22Rv1 (cell line): ENCODE data around the gene C6orf62.

Source experiments
- ZFX ChIP-seq: fragments of 450-650 bp; IDR thresholded peaks from 2 replicates; pipeline ENCODE4 v1.6.1; 2017; ENCODE audit warnings: antibody characterized with exemption, borderline replicate concordance
- TF ChIP-seq, protein P1 (sequence below): fragments of 450-650 bp; IDR thresholded peaks from 2 replicates; pipeline ENCODE4 v1.5.1; 2017; ENCODE audit warnings: mild to moderate bottlenecking

DNA sequence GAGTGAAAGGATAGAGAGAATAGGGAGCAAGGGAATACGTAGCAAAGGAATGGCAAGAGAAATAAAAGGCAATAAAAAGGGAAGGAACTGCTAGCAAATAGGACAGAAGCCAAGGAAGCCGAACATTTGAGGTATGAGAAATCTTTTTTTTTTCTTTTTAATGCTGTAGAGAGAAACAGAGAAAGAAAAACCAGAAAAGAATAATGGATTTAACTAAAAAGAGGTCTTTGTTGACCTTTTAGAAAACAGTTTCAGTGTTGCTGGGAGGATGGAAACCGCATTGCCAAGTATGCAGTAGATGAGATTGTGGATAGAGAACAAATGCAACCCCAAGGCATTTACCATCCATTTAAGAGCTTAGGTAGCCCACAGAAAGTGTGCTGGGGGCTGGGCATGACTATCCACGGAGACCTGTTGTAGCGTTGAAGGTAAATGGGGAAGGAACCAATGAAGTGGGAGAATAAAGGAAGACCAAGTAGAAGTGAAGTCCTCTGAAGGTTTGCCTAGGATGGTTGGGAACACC lies 23.3 kb upstream of the C6orf62 start:
- TF ChIP-seq, protein P1, sequence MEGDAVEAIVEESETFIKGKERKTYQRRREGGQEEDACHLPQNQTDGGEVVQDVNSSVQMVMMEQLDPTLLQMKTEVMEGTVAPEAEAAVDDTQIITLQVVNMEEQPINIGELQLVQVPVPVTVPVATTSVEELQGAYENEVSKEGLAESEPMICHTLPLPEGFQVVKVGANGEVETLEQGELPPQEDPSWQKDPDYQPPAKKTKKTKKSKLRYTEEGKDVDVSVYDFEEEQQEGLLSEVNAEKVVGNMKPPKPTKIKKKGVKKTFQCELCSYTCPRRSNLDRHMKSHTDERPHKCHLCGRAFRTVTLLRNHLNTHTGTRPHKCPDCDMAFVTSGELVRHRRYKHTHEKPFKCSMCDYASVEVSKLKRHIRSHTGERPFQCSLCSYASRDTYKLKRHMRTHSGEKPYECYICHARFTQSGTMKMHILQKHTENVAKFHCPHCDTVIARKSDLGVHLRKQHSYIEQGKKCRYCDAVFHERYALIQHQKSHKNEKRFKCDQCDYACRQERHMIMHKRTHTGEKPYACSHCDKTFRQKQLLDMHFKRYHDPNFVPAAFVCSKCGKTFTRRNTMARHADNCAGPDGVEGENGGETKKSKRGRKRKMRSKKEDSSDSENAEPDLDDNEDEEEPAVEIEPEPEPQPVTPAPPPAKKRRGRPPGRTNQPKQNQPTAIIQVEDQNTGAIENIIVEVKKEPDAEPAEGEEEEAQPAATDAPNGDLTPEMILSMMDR = no peak
- no peak for TF ChIP-seq ZFX
